GM18870 (cell line): ENCODE data around the gene PRKAR1B.
"Not testable (repeated sequence)": the region's sequence is repeated elsewhere in the genome, so short reads cannot be mapped to it uniquely, and the experiment has no call there.

Experiments
- ATAC-seq: cut with Tn5 transposase; IDR thresholded peaks from one replicate; pipeline ENCODE4 v1.9.1; 2021; ENCODE audit warnings: moderate library complexity; ENCODE audit not compliant: unreplicated experiment

PRKAR1B gene

GRCh38 chr7:628826-629225, 98.3 kb downstream of the PRKAR1B start:
- no peak for ATAC-seq

- no peak for ATAC-seq
Observed at GRCh38 chr7:628402-628763, 98.7 kb downstream of the PRKAR1B start.

- ATAC-seq: no peak
Observed at GRCh38 chr7:627661-628401, 99.2 kb downstream of the PRKAR1B start.

GRCh38 chr7:625376-625971, 101.6 kb downstream of the PRKAR1B start:
- no peak for ATAC-seq

GRCh38 chr7:623464-623863, 103.6 kb downstream of the PRKAR1B start:
- ATAC-seq: no peak

- ATAC-seq: no peak
Observed at GRCh38 chr7:621572-622285, 105.4 kb downstream of the PRKAR1B start.

GRCh38 chr7:620885-621284, 106.2 kb downstream of the PRKAR1B start:
- no peak for ATAC-seq

- ATAC-seq: no peak
Observed at GRCh38 chr7:620056-620455, 107.0 kb downstream of the PRKAR1B start.

GRCh38 chr7:619368-619840, 107.7 kb downstream of the PRKAR1B start:
- no peak for ATAC-seq

- no peak for ATAC-seq
Observed at GRCh38 chr7:618539-619367, 108.3 kb downstream of the PRKAR1B start.

- ATAC-seq: no peak
Observed at GRCh38 chr7:617614-618538, 109.2 kb downstream of the PRKAR1B start.

- ATAC-seq: no peak
Observed at GRCh38 chr7:613442-614140, 113.5 kb downstream of the PRKAR1B start.

GRCh38 chr7:611837-612236, 115.2 kb downstream of the PRKAR1B start:
- ATAC-seq: not testable (repeated sequence)

- no peak for ATAC-seq
Observed at GRCh38 chr7:611281-611810, 115.7 kb downstream of the PRKAR1B start.

- ATAC-seq: no peak
Observed at GRCh38 chr7:610531-611280, 116.4 kb downstream of the PRKAR1B start.

- ATAC-seq: no peak
Observed at GRCh38 chr7:610141-610530, 116.9 kb downstream of the PRKAR1B start.

- ATAC-seq: no peak
Observed at GRCh38 chr7:609365-609764, 117.7 kb downstream of the PRKAR1B start.

GRCh38 chr7:608954-609353, 118.1 kb downstream of the PRKAR1B start:
- ATAC-seq: no peak

GRCh38 chr7:608361-608760, 118.7 kb downstream of the PRKAR1B start:
- no peak for ATAC-seq
